B cell (primary cell): ENCODE results near the gene UBR3.

ENCODE experiments used
- CTCF ChIP-seq: fragments of 200-600 bp; IDR thresholded peaks from one replicate; pipeline ENCODE4 v1.8.0; 2022; ENCODE audit warnings: antibody characterized with exemption, mild to moderate bottlenecking
- EZH2 ChIP-seq: IDR thresholded peaks from 2 replicates; pipeline ENCODE4 v1.6.1; 2012; ENCODE audit warnings: borderline replicate concordance, low read depth, mild to moderate bottlenecking, moderate library complexity, low read length; ENCODE audit not compliant: insufficient read depth, poor library complexity, severe bottlenecking

- no peak for TF ChIP-seq CTCF
- TF ChIP-seq EZH2 = no peak
These were observed 151.8 kb downstream of the UBR3 start for GRCh38 chr2:169979025-169979424.
